ENCODE results near the gene CCDC63.

Gene CCDC63

GRCh38 chr12:110872100-110872499, 25.3 kb downstream of the CCDC63 start:
- Histone ChIP-seq H3K27me3 (ENCODE audit: control insufficient read depth in 1 of 2, insufficient read depth in 2 of 2, low read length in 2 of 2) (no peaks in the 10 kb centered on the region), H3K9me3 (ENCODE audit: control insufficient read depth in 1 of 2, low read length in 2 of 2) (no peaks in the 10 kb centered on the region)

GRCh38 chr12:110874351-110874750, 27.6 kb downstream of the CCDC63 start:
- Histone ChIP-seq H3K36me3 (ENCODE audit: control insufficient read depth in 1 of 2, insufficient read depth in 2 of 2, low read length in 2 of 2) (no peaks in the 10 kb centered on the region), H3K9me3 (ENCODE audit: control insufficient read depth in 1 of 2, low read length in 2 of 2) (no peaks in the 10 kb centered on the region)

More at GRCh38 chr12:110872100-110872499, 25.3 kb downstream of the CCDC63 start:
- Histone ChIP-seq H3K36me3 (ENCODE audit: control insufficient read depth in 1 of 2, insufficient read depth in 2 of 2, low read length in 2 of 2) (no peaks in the 10 kb centered on the region), H3K4me3 (ENCODE audit: low read depth in 1 of 2, low read length in 2 of 2) (no peak overlapping the region), H3K9ac (ENCODE audit: low read depth in 1 of 2, low read length in 2 of 2) (no peak overlapping the region), H3K27ac (ENCODE audit: low read depth, low read length) (no peak overlapping the region), H3K4me1 (ENCODE audit: control insufficient read depth in 1 of 2, insufficient read depth in 2 of 2, low read length in 2 of 2) (no peaks in the 10 kb centered on the region)

GRCh38 chr12:110874781-110875180, 28.0 kb downstream of the CCDC63 start:
- Histone ChIP-seq H3K4me3 (ENCODE audit: low read depth in 1 of 2, low read length in 2 of 2) (no peak overlapping the region), H3K4me1 (ENCODE audit: control insufficient read depth in 1 of 2, insufficient read depth in 2 of 2, low read length in 2 of 2) (no peaks in the 10 kb centered on the region), H3K27ac (ENCODE audit: low read depth, low read length) (no peak overlapping the region), H3K27me3 (ENCODE audit: control insufficient read depth in 1 of 2, insufficient read depth in 2 of 2, low read length in 2 of 2) (no peaks in the 10 kb centered on the region), H3K9me3 (ENCODE audit: control insufficient read depth in 1 of 2, low read length in 2 of 2) (no peaks in the 10 kb centered on the region), H3K36me3 (ENCODE audit: control insufficient read depth in 1 of 2, insufficient read depth in 2 of 2, low read length in 2 of 2) (no peaks in the 10 kb centered on the region), H3K9ac (ENCODE audit: low read depth in 1 of 2, low read length in 2 of 2) (no peak overlapping the region)

More at GRCh38 chr12:110874351-110874750, 27.6 kb downstream of the CCDC63 start:
- no peak overlapping the region for H3K27ac ChIP-seq (ENCODE audit: low read depth, low read length)
- no peak overlapping the region for H3K9ac ChIP-seq (ENCODE audit: low read depth in 1 of 2, low read length in 2 of 2)
- H3K27me3 ChIP-seq (ENCODE audit: control insufficient read depth in 1 of 2, insufficient read depth in 2 of 2, low read length in 2 of 2), result no peaks in the 10 kb centered on the region
- H3K4me1 ChIP-seq (ENCODE audit: control insufficient read depth in 1 of 2, insufficient read depth in 2 of 2, low read length in 2 of 2), result no peaks in the 10 kb centered on the region
- H3K4me3 ChIP-seq (ENCODE audit: low read depth in 1 of 2, low read length in 2 of 2), result no peak overlapping the region

- H3K27ac ChIP-seq (ENCODE audit: low read depth, low read length), result no peak overlapping the region
- H3K36me3 ChIP-seq (ENCODE audit: control insufficient read depth in 1 of 2, insufficient read depth in 2 of 2, low read length in 2 of 2), result no peaks in the 10 kb centered on the region
- no peaks in the 10 kb centered on the region for H3K9me3 ChIP-seq (ENCODE audit: control insufficient read depth in 1 of 2, low read length in 2 of 2)
- H3K4me3 ChIP-seq (ENCODE audit: low read depth in 1 of 2, low read length in 2 of 2), result no peak overlapping the region
- no peaks in the 10 kb centered on the region for H3K27me3 ChIP-seq (ENCODE audit: control insufficient read depth in 1 of 2, insufficient read depth in 2 of 2, low read length in 2 of 2)
- H3K4me1 ChIP-seq (ENCODE audit: control insufficient read depth in 1 of 2, insufficient read depth in 2 of 2, low read length in 2 of 2), result no peaks in the 10 kb centered on the region
- H3K9ac ChIP-seq (ENCODE audit: low read depth in 1 of 2, low read length in 2 of 2), result no peak overlapping the region
Measured at GRCh38 chr12:110880651-110881050, 33.9 kb downstream of the CCDC63 start.

GRCh38 chr12:110883251-110883650, 36.5 kb downstream of the CCDC63 start:
- Histone ChIP-seq H3K4me3 (ENCODE audit: low read depth in 1 of 2, low read length in 2 of 2) (no peak overlapping the region), H3K27ac (ENCODE audit: low read depth, low read length) (no peak overlapping the region), H3K27me3 (ENCODE audit: control insufficient read depth in 1 of 2, insufficient read depth in 2 of 2, low read length in 2 of 2) (no peaks in the 10 kb centered on the region), H3K9me3 (ENCODE audit: control insufficient read depth in 1 of 2, low read length in 2 of 2) (no peaks in the 10 kb centered on the region), H3K9ac (ENCODE audit: low read depth in 1 of 2, low read length in 2 of 2) (no peak overlapping the region), H3K4me1 (ENCODE audit: control insufficient read depth in 1 of 2, insufficient read depth in 2 of 2, low read length in 2 of 2) (no peaks in the 10 kb centered on the region), H3K36me3 (ENCODE audit: control insufficient read depth in 1 of 2, insufficient read depth in 2 of 2, low read length in 2 of 2) (no peaks in the 10 kb centered on the region)

GRCh38 chr12:110885152-110885840, 38.5 kb downstream of the CCDC63 start:
- Histone ChIP-seq H3K27me3 (ENCODE audit: control insufficient read depth in 1 of 2, insufficient read depth in 2 of 2, low read length in 2 of 2) (no peaks in the 10 kb centered on the region), H3K27ac (ENCODE audit: low read depth, low read length) (no peak overlapping the region), H3K4me1 (ENCODE audit: control insufficient read depth in 1 of 2, insufficient read depth in 2 of 2, low read length in 2 of 2) (no peaks in the 10 kb centered on the region), H3K4me3 (ENCODE audit: low read depth in 1 of 2, low read length in 2 of 2) (no peak overlapping the region), H3K36me3 (ENCODE audit: control insufficient read depth in 1 of 2, insufficient read depth in 2 of 2, low read length in 2 of 2) (no peaks in the 10 kb centered on the region), H3K9me3 (ENCODE audit: control insufficient read depth in 1 of 2, low read length in 2 of 2) (no peaks in the 10 kb centered on the region), H3K9ac (ENCODE audit: low read depth in 1 of 2, low read length in 2 of 2) (no peak overlapping the region)

- Histone ChIP-seq H3K27me3 (ENCODE audit: control insufficient read depth in 1 of 2, insufficient read depth in 2 of 2, low read length in 2 of 2) (no peaks in the 10 kb centered on the region), H3K4me3 (ENCODE audit: low read depth in 1 of 2, low read length in 2 of 2) (no peak overlapping the region), H3K9ac (ENCODE audit: low read depth in 1 of 2, low read length in 2 of 2) (peak overlapping the region in 1 of 2 donors; percentile 35), H3K27ac (ENCODE audit: low read depth, low read length) (no peak overlapping the region), H3K36me3 (ENCODE audit: control insufficient read depth in 1 of 2, insufficient read depth in 2 of 2, low read length in 2 of 2) (no peaks in the 10 kb centered on the region), H3K4me1 (ENCODE audit: control insufficient read depth in 1 of 2, insufficient read depth in 2 of 2, low read length in 2 of 2) (no peaks in the 10 kb centered on the region), H3K9me3 (ENCODE audit: control insufficient read depth in 1 of 2, low read length in 2 of 2) (no peaks in the 10 kb centered on the region)
Measured at GRCh38 chr12:110888256-110888991, 41.6 kb downstream of the CCDC63 start.

- H3K4me3 ChIP-seq (ENCODE audit: low read depth in 1 of 2, low read length in 2 of 2), result no peak overlapping the region
- H3K4me1 ChIP-seq (ENCODE audit: control insufficient read depth in 1 of 2, insufficient read depth in 2 of 2, low read length in 2 of 2), result peaks cover 0 to 3% of the 10 kb centered on the region in 2 donors
- no peaks in the 10 kb centered on the region for H3K27me3 ChIP-seq (ENCODE audit: control insufficient read depth in 1 of 2, insufficient read depth in 2 of 2, low read length in 2 of 2)
- H3K9me3 ChIP-seq (ENCODE audit: control insufficient read depth in 1 of 2, low read length in 2 of 2), result no peaks in the 10 kb centered on the region
- no peak overlapping the region for H3K9ac ChIP-seq (ENCODE audit: low read depth in 1 of 2, low read length in 2 of 2)
- no peaks in the 10 kb centered on the region for H3K36me3 ChIP-seq (ENCODE audit: control insufficient read depth in 1 of 2, insufficient read depth in 2 of 2, low read length in 2 of 2)
- no peak overlapping the region for H3K27ac ChIP-seq (ENCODE audit: low read depth, low read length)
Measured at GRCh38 chr12:110889361-110889760, 42.6 kb downstream of the CCDC63 start.

- Histone ChIP-seq H3K4me1 (ENCODE audit: control insufficient read depth in 1 of 2, insufficient read depth in 2 of 2, low read length in 2 of 2) (peaks cover 0 to 3% of the 10 kb centered on the region in 2 donors), H3K27me3 (ENCODE audit: control insufficient read depth in 1 of 2, insufficient read depth in 2 of 2, low read length in 2 of 2) (no peaks in the 10 kb centered on the region), H3K27ac (ENCODE audit: low read depth, low read length) (no peak overlapping the region), H3K9me3 (ENCODE audit: control insufficient read depth in 1 of 2, low read length in 2 of 2) (no peaks in the 10 kb centered on the region), H3K36me3 (ENCODE audit: control insufficient read depth in 1 of 2, insufficient read depth in 2 of 2, low read length in 2 of 2) (no peaks in the 10 kb centered on the region), H3K4me3 (ENCODE audit: low read depth in 1 of 2, low read length in 2 of 2) (no peak overlapping the region), H3K9ac (ENCODE audit: low read depth in 1 of 2, low read length in 2 of 2) (no peak overlapping the region)
Measured at GRCh38 chr12:110893956-110894355, 47.2 kb downstream of the CCDC63 start.

GRCh38 chr12:110896559-110896958, 49.8 kb downstream of the CCDC63 start:
- Histone ChIP-seq H3K27me3 (ENCODE audit: control insufficient read depth in 1 of 2, insufficient read depth in 2 of 2, low read length in 2 of 2) (no peaks in the 10 kb centered on the region), H3K27ac (ENCODE audit: low read depth, low read length) (no peak overlapping the region), H3K9ac (ENCODE audit: low read depth in 1 of 2, low read length in 2 of 2) (no peak overlapping the region), H3K4me3 (ENCODE audit: low read depth in 1 of 2, low read length in 2 of 2) (no peak overlapping the region), H3K4me1 (ENCODE audit: control insufficient read depth in 1 of 2, insufficient read depth in 2 of 2, low read length in 2 of 2) (peaks cover 0 to 3% of the 10 kb centered on the region in 2 donors), H3K36me3 (ENCODE audit: control insufficient read depth in 1 of 2, insufficient read depth in 2 of 2, low read length in 2 of 2) (no peaks in the 10 kb centered on the region), H3K9me3 (ENCODE audit: control insufficient read depth in 1 of 2, low read length in 2 of 2) (no peaks in the 10 kb centered on the region)
